ENCODE data around the gene GNAT2. TPM values are rescaled to one million over a fixed set of nuclear protein-coding genes. Genes with fewer than 3 reads are reported as not detected.

Gene GNAT2
- total RNA-seq, 1 experiment from 2014 or later, result not detected

DNA sequence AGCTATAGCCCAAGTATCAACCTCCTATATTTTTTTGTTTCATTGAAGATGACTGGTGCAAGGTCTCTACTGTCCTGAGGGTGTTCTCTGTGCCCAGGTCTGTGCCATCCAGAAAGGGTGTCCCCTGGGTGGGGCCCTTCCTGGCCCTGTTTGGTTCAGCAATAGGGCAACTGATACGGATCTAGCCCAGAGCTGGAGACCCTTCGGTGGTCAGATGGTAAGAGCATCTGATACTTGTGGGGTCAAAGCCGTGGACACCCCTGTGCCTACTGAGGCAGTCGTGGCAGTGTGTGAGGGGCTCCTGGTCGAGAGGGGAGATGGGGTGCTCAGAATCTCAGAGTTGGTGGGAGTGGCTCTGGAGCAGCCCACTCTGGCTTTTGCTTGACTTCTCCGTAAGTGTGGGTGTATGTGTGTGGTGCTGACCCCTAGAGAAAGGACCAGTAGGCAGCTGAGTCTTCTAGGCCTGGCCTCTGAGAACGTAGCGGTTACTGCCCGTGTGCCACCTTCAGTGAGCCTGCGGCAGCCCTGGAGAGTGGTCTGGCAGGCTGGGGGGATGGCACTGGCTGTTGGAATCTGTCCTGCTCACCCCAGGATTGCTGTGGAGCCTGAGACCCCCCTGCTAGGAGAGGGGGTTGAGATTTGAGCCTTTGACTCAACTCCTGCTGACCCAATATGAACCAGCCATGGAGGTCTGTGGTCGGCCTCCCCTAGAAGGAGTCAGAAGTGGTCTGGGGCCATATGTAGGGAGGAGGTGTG, 2.9 kb upstream of the GNAT2 start:
- DNase-seq (ENCODE audit: low spot score) (no peak), ATAC-seq (no peak)
- peak overlapping the region; percentile 97 for H3K4me3 Mint-ChIP-seq
- H3K27me3 Mint-ChIP-seq (ENCODE audit: low read depth), result no peaks in the 10 kb centered on the region
- POLR2A ChIA-PET, result no interaction called here
- no peaks in the 10 kb centered on the region for H3K9me3 Mint-ChIP-seq
- CTCF ChIA-PET, result interaction anchor here (1.0 to 4.7 kb wide), 3 partner anchors 8 to 90 kb away, joined by 3 to 31 read pairs (median 8); no protein-coding TSS in a partner anchor
- H3K36me3 Mint-ChIP-seq, result 0 out of 2 replicates have a peak, but pooled peaks cover under 1% of the 10 kb centered on the region
- TF ChIP-seq JAZF1 (CRISPR knock-in tag; IDR thresholded peaks at IDR 0.05), result no peak
- no peak for TF ChIP-seq GRHL2 (CRISPR knock-in tag; IDR thresholded peaks at IDR 0.05; ENCODE audit: insufficient replicate concordance, severe bottlenecking)
- no peak for TF ChIP-seq ZNF416 (CRISPR knock-in tag; IDR thresholded peaks at IDR 0.05)
- no peak for TF ChIP-seq IRF2 (CRISPR knock-in tag; IDR thresholded peaks at IDR 0.05; ENCODE audit: borderline replicate concordance, low read depth)
- TF ChIP-seq, protein P1, sequence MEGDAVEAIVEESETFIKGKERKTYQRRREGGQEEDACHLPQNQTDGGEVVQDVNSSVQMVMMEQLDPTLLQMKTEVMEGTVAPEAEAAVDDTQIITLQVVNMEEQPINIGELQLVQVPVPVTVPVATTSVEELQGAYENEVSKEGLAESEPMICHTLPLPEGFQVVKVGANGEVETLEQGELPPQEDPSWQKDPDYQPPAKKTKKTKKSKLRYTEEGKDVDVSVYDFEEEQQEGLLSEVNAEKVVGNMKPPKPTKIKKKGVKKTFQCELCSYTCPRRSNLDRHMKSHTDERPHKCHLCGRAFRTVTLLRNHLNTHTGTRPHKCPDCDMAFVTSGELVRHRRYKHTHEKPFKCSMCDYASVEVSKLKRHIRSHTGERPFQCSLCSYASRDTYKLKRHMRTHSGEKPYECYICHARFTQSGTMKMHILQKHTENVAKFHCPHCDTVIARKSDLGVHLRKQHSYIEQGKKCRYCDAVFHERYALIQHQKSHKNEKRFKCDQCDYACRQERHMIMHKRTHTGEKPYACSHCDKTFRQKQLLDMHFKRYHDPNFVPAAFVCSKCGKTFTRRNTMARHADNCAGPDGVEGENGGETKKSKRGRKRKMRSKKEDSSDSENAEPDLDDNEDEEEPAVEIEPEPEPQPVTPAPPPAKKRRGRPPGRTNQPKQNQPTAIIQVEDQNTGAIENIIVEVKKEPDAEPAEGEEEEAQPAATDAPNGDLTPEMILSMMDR (IDR thresholded peaks at IDR 0.05), result no peak
- TF ChIP-seq, protein P2, sequence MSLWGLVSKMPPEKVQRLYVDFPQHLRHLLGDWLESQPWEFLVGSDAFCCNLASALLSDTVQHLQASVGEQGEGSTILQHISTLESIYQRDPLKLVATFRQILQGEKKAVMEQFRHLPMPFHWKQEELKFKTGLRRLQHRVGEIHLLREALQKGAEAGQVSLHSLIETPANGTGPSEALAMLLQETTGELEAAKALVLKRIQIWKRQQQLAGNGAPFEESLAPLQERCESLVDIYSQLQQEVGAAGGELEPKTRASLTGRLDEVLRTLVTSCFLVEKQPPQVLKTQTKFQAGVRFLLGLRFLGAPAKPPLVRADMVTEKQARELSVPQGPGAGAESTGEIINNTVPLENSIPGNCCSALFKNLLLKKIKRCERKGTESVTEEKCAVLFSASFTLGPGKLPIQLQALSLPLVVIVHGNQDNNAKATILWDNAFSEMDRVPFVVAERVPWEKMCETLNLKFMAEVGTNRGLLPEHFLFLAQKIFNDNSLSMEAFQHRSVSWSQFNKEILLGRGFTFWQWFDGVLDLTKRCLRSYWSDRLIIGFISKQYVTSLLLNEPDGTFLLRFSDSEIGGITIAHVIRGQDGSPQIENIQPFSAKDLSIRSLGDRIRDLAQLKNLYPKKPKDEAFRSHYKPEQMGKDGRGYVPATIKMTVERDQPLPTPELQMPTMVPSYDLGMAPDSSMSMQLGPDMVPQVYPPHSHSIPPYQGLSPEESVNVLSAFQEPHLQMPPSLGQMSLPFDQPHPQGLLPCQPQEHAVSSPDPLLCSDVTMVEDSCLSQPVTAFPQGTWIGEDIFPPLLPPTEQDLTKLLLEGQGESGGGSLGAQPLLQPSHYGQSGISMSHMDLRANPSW (CRISPR knock-in tag; conservative IDR thresholded peaks at IDR 0.05; ENCODE audit: low read depth), result no peak
- TF ChIP-seq, protein P3, sequence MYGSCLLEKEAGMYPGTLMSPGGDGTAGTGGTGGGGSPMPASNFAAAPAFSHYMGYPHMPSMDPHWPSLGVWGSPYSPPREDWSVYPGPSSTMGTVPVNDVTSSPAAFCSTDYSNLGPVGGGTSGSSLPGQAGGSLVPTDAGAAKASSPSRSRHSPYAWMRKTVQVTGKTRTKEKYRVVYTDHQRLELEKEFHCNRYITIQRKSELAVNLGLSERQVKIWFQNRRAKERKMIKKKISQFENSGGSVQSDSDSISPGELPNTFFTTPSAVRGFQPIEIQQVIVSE (CRISPR knock-in tag; IDR thresholded peaks at IDR 0.05; ENCODE audit: borderline replicate concordance), result no peak
- no peak for TF ChIP-seq FOXP1 (CRISPR knock-in tag; IDR thresholded peaks at IDR 0.05; ENCODE audit: borderline replicate concordance)
- TF ChIP-seq ZNF138 (CRISPR knock-in tag; conservative IDR thresholded peaks at IDR 0.05), result no peak
- no peak for TF ChIP-seq TEAD4 (CRISPR knock-in tag; IDR thresholded peaks at IDR 0.05)
- TF ChIP-seq, protein P4, sequence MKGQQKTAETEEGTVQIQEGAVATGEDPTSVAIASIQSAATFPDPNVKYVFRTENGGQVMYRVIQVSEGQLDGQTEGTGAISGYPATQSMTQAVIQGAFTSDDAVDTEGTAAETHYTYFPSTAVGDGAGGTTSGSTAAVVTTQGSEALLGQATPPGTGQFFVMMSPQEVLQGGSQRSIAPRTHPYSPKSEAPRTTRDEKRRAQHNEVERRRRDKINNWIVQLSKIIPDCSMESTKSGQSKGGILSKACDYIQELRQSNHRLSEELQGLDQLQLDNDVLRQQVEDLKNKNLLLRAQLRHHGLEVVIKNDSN (CRISPR knock-in tag; IDR thresholded peaks at IDR 0.05), result no peak
- TF ChIP-seq, protein P5, sequence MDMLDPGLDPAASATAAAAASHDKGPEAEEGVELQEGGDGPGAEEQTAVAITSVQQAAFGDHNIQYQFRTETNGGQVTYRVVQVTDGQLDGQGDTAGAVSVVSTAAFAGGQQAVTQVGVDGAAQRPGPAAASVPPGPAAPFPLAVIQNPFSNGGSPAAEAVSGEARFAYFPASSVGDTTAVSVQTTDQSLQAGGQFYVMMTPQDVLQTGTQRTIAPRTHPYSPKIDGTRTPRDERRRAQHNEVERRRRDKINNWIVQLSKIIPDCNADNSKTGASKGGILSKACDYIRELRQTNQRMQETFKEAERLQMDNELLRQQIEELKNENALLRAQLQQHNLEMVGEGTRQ (CRISPR knock-in tag; IDR thresholded peaks at IDR 0.05), result no peak
- no peak for TF ChIP-seq NR2C2 (CRISPR knock-in tag; IDR thresholded peaks at IDR 0.05)
- peak overlapping the region; percentile 79 for H3K27ac Mint-ChIP-seq
- peaks cover 38% of the 10 kb centered on the region for H3K4me1 Mint-ChIP-seq

DNA sequence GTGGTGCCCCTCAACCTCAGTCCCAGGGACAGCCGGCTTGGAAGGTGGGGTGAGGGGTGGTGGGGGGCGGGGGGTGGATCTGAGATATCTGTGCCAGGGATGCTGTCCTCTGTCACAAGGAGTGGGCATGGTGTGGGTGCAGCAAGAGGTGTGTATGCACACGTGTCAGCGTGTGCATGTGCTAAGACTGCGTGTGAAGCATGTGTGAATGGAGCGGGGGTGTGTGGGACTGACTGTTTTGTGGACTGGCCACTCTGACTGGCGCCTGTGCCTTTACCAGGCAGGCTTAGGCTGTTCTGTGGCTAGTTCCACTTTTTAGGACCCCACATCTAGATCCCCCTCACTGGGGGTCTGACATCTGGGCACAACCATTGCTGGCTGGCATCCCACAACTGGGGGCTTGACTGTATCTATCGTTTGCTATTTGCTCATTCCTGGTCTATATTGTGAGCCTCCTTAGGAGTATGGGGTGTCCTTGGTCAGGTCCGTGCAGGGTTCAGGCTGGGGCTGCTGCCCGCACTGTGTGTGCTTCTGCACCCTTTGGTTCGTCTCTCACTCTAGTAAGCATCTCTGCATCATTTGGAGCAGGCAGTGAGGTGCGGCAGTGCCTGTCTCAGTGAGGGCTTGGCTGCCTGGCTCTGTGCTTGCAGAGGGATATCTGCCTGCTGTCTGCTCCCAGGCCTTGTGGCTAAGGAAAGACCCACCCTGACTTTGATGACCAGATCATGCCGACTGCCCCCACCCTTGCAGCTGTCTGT, 2.1 kb upstream of the GNAT2 start:
- Mint-ChIP-seq H3K4me3 (peak overlapping the region; percentile 97), H3K36me3 (no peaks in the 10 kb centered on the region), H3K27me3 (ENCODE audit: low read depth) (no peaks in the 10 kb centered on the region), H3K9me3 (no peaks in the 10 kb centered on the region), H3K4me1 (peaks cover 46% of the 10 kb centered on the region), H3K27ac (peak overlapping the region; percentile 79)
- ChIA-PET POLR2A (interaction anchor here (2.6 kb wide), 1 partner anchor 73 kb away, joined by 13 read pairs; the partner anchor contains the start of gene GNAI3), CTCF (interaction anchor here (1.0 to 2.8 kb wide), 4 partner anchors 9 to 73 kb away, joined by 8 to 44 read pairs (median 30); partner anchors contain the start of gene GNAI3)
- ATAC-seq (no peak), DNase-seq (ENCODE audit: low spot score) (no peak)
- TF ChIP-seq ESRRA (CRISPR knock-in tag; IDR thresholded peaks at IDR 0.05; ENCODE audit: borderline replicate concordance), result no peak
- TF ChIP-seq, protein P6, sequence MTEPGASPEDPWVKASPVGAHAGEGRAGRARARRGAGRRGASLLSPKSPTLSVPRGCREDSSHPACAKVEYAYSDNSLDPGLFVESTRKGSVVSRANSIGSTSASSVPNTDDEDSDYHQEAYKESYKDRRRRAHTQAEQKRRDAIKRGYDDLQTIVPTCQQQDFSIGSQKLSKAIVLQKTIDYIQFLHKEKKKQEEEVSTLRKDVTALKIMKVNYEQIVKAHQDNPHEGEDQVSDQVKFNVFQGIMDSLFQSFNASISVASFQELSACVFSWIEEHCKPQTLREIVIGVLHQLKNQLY (CRISPR knock-in tag; IDR thresholded peaks at IDR 0.05), result no peak
- no peak for TF ChIP-seq NR1H2 (CRISPR knock-in tag; IDR thresholded peaks at IDR 0.05)
- no peak for TF ChIP-seq NFE2L1 (CRISPR knock-in tag; IDR thresholded peaks at IDR 0.05)
- TF ChIP-seq, protein P5 (CRISPR knock-in tag; IDR thresholded peaks at IDR 0.05), result no peak
- no peak for TF ChIP-seq ELF4 (CRISPR knock-in tag; IDR thresholded peaks at IDR 0.05; ENCODE audit: low read depth)
- TF ChIP-seq GRHL2 (CRISPR knock-in tag; IDR thresholded peaks at IDR 0.05; ENCODE audit: insufficient replicate concordance, severe bottlenecking), result no peak
- TF ChIP-seq TEAD4 (CRISPR knock-in tag; IDR thresholded peaks at IDR 0.05), result no peak
- TF ChIP-seq, protein P4 (CRISPR knock-in tag; IDR thresholded peaks at IDR 0.05), result no peak
- TF ChIP-seq, protein P7, sequence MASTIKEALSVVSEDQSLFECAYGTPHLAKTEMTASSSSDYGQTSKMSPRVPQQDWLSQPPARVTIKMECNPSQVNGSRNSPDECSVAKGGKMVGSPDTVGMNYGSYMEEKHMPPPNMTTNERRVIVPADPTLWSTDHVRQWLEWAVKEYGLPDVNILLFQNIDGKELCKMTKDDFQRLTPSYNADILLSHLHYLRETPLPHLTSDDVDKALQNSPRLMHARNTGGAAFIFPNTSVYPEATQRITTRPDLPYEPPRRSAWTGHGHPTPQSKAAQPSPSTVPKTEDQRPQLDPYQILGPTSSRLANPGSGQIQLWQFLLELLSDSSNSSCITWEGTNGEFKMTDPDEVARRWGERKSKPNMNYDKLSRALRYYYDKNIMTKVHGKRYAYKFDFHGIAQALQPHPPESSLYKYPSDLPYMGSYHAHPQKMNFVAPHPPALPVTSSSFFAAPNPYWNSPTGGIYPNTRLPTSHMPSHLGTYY (CRISPR knock-in tag; IDR thresholded peaks at IDR 0.05), result no peak
- no peak for TF ChIP-seq JUN (CRISPR knock-in tag; IDR thresholded peaks at IDR 0.05)
- no peak for TF ChIP-seq RELA (CRISPR knock-in tag; IDR thresholded peaks at IDR 0.05; ENCODE audit: borderline replicate concordance)

Measured in WTC11 (cell line).